Ureter (tissue), 1 donor: Measurements from ENCODE around the gene TICAM1. TPM values are rescaled to one million over a fixed set of nuclear protein-coding genes. Genes with fewer than 3 reads are reported as not detected.
"Not testable (repeated sequence)": the region's sequence is repeated elsewhere in the genome, so short reads cannot be mapped to it uniquely, and the experiment has no call there.

Source experiments
- DNase-seq: peaks from one replicate; pipeline ENCODE4 v3.0.0-alpha.2; 2020; ENCODE audit warnings: low spot score
- total RNA-seq: library from RNA; stranded (reverse); gene quantifications from one replicate; pipeline ENCODE4 v1.2.4, GENCODE V29; 2023
- donor health status: DM: yes; HTN: yes; CAD: no.

The TICAM1 gene
- total RNA-seq: 13.1 TPM

DNA sequence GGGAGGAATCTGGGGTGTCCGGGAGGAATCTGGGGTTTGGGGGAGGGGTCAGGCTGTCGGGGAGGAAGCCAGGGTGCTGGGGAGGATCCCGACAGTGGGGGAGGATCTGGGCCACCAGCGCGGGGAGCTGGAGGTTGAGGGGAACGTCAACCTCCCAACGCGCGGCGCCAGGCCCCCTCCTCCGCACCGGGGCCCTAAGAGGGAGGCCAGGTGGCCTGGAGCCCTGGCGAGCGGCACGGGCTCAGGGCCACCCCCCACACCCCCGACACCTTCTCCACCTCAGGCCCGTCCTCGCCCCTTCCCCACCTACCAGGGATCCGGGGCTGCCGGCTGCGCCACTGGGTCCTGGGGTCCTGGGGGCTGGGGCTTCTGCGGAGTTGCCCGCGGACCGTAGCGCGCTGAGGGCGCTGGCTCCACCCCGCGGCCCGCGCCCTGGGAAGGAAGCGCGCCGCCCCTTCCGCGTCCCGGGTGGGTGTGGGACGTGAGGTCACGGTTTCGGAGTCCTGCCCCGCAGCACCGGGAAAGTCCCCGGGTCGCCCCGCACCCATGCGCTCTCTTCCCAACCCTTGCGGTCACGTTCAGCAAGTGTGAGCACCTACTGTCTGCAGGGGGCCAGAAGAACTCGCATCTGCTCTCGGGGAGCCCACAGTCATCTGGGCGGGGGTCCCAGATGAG is at the start of gene TICAM1:
Gene TICAM1 (minus strand): TSS at position 409 of the 675 bp plus-strand sequence. CDS start 13,335 bp downstream, outside the sequence.
- peak; percentile 78 for DNase-seq

DNA sequence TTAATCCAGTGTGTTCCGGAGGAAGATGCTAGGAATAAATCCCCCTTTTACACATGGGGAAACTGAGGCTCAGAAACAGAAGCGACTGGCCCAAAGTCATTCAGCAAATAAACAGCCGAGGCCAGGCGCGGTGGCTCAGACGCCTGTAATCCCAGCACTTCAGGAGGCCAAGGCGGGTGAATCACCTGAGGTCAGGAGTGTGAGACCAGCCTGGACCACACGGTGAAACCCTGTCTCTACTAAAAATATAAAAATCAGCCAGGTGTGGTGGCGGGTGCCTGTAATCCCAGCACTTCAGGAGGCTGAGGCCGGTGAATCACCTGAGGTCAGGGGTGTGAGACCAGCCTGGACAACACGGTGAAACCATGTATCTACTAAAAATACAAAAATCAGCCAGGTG is 47.5 kb upstream of the TICAM1 start:
- DNase-seq: no peak

DNA sequence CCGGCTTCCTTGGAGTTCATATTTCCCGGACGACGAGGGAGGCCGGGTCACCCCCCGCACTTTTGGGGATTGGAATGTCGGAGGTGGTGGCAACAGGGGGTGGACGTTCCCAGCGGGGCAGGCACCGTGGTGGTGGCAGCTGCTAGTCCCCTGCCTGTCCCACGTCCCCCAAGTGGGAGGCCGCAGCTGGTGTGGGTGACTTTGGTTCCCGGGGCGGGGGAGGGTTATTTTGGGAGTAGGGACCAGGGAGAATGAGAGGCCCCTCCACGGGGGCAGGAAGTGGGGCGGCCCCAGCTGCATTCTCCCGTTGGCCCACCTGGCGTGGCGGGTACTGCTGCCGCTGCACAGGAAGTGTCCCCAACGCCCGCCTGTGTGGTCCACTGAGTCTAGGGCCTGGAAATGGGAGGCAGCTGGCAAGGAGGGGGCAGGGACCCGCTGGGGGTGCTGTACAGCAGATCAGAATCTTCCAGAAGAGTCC is 47.0 kb upstream of the TICAM1 start:
- no peak for DNase-seq

DNA sequence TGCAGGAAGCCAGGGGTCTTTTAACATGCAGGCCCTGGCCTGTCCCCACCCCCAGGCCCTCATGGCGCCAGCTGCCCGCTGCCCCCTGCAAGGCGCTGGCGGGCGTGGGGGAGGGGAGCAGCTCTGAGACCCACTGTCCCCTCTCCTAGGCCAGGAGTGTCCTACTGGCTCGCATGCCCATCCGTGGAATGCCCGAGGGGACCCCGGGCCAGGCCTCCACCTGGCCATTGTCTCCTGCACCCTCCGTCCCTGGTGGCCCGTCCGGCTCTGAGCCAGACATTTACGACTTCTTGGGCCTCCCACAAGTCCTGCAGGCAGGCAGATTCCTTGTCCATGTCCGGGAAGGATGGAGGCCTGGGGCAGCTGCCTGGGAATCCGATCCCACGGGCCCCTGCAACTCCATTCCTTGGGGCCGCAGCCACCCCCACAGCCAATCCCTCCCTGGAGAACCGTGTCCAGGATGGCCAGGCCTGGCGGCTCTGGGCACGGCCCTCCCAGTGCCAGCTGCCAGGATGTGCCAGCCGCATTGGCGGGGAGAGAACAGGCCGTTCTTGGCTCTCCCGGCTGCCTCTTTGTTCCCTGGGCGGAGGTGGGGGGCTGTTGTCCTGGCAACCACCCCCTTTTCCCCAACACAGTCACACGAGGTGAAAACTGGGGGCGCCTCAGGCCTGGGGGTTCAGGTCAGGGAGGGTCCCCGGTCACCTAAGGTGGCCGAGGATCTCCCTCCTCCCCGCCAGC is 46.4 kb upstream of the TICAM1 start:
- DNase-seq: peak; percentile 56

DNA sequence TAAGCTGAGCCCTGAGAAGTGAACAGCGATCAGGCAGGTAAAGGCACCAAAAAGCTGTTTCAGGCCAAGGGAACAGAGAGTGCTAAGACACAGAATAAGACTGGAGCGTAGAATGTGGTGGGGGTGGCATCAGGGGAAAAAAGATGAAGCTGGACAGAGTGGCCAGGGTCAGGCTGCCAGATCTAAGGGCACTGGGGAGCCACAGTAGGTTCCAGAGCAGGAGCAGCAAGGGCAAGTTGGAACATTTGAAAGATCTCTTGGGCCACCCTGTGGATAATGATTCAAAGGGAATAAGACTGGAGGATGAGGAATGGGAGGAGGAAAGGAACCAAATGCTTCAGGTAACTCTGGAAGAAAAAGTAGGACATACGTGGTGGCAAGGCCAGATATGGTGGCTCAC is 42.4 kb upstream of the TICAM1 start:
- no peak for DNase-seq

DNA sequence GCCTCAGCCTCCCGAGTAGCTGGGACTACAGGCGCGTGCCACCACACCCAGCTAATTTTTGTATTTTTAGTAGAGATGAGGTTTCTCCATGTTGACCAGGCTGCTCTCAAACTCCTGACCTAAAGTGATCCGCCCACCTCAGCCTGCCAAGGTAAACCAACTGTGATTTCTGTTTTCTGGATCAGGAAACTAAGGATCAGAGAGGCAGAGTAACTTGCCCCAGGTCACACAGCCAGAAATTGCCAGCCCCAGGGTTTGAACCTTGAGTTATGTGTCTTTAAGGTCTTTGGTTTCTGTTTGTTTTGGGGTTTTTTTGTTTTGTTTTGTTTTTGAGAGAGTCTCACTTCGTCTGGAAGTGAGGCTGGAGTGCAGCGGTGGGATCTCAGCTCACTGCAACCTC is 40.2 kb upstream of the TICAM1 start:
- DNase-seq: no peak

DNA sequence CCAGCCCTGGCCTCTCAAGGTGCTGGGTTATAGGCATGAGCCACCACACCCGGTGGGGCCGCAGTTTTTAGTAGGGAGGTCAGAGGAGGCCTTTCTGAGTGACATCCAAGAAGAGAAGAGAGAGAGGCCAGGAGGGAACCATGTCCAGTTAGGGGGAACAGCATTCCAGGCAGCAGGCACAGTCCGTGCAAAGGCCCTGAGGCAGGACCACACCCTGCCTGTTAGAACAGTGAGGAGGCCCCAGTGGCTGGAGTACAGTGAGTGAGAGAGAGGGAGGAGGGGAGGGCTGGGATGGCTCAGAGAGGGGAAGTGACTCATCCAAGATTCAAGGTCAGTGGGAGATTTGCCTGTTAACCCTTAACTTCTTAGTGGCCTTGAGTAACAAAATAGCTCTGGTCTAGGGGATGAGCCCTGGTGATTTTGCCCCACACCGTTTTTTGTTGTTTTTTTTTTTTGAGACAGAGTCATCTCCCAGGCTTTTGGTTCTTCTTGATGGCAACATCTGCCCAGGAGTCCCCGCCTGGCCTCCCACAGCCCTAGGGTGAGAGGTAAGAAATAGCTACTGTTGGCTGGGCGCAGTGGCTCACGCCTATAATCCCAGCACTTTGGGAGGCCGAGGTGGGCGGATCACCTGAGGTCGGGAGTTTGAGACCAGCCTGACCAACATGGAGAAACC is 38.7 kb upstream of the TICAM1 start:
- peak; percentile 50 for DNase-seq

DNA sequence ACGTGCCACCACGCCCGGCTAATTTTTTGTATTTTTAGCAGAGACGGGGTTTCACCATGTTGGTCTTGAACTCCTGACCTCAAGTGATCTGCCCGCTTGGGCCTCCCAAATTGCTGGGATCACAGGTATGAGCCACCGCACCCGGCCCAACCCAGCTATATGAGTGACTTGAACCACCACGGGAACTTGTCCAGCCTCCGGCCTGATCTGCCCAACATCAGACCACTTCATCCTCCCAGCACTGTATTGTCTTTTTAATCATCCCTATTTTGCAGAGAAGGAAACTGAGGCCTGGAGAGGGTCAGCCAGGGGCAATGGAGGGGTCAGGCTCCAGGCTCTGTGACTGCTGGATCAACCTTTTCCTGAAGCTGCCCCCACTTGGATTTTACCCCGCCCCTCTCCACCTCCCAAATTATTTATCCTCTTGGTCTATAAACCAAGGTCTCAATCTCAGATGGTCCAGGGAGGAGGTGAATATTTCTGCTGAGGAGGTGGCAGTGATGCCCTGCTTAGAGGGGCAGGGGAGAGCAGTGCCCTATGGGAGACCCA is 36.8 kb upstream of the TICAM1 start:
- DNase-seq: no peak

DNA sequence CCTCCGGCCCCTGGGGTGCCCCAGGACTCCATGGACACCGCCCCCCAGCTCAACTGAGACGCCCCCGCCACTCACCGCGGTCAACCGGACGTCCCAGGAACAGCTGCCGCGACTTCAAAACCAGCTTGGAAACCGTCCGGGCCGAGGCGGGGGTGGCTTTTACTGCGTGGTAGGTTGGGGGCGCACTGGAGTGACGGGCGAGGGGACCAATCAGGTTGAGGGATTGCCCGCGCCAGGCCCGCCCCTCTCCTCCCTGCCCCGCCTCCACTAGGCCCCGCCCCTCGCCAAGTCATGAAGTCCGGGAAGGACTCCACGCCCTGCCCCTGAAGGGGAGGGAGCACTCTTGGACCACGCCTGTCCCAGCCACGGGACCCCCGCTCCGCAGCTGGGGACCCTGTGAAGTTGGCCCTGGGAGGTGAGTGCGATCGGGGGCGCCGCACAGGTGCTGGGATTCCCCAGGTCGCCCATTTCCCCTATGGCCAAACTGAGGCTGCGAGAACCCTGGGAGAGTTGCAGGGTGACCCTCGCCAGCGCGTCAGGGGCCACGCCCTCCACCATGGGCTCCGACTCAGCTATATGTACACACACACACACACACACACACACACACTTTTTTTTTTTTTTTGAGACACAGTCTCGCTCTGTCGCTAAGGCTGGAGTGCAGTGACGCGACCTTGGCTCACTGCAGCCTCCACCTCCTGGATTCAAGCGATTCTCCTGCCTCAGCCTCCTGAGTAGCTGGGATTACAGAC is 36.2 kb upstream of the TICAM1 start, which contains the start of gene PLIN3:
Gene PLIN3 (minus strand): TSS at position 134 of the 752 bp plus-strand sequence. CDS start 6,273 bp downstream, outside the sequence.
- peak; percentile 98 for DNase-seq

DNA sequence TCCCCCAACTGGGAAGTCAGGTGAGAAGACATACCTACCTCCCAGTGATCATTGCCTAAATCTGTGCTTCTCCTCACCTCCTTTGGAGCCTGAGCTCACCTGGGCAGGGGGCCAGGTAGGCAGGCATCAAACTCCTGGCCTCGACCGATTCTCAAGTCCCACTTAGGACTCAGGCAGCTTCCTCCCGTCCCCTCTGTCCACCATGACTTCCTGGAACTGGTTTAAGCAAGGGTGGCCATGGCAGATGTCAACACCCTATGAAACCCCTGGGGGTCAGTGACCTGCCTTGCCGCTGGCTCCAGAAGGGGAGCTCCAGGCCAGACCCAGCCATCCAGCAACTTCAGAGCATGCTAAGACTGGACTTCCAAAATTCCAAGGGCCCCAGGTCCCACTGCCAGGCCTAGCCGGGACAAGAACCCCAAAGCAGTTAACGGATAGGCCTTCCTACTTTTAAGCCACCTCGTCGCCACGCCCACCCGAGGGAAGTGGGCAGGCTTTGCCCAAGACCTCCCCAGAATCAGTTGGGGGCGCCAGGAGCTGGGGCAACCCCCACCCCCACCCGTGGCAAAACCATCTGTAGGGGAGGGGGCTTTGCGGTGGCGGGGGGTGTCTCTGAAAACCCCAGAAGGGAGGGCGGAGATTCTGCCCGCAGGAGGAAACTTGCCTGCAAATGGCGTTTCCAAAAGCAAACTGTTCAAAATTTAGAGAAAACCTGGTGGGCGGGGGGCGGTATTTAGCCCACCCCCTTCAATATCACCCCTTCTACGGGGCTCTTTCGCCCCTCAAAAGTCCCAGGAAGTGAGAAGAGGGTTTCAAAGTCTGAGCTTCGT is 35.3 kb upstream of the TICAM1 start:
- DNase-seq: peak; percentile 66

DNA sequence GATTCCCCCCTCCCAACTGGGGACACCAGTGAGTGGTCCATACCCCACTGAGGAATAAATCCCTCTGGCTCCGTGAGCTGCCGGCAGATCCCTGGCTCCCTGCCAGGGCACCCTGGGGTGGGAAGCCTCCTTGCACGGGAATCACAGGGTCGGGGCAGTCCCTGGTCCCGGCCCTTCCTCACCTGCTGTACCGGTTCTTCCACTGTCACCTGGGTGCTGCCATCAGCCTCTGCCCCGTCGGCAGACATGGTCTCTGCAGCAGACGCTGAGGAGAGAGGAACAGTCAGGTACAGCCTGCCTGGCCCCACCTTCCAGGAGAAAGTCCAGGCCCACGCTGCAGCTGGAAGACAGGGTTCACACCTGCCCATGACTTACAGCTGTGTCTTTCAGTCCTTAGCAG is 29.6 kb upstream of the TICAM1 start:
- peak; percentile 67 for DNase-seq

DNA sequence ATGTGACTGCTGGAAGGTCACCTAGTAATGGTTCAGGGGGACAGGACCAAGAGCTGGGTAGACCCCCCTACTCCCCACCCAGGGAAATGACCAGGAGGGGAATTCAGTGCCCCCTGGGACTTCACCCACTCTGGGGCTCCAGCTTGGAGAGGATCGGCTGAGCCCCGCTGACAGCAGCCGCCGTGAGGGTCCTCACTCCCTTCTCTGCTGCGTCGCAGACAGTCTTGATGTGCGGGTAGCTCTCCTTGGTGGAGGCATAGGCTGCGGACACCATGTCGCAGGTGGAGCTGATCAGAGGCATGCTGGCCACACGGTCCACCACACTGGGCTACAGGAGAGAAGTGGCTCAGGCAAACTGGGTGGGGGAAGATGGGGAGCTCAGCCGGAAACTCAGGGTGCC is 28.2 kb upstream of the TICAM1 start:
- DNase-seq: no peak

DNA sequence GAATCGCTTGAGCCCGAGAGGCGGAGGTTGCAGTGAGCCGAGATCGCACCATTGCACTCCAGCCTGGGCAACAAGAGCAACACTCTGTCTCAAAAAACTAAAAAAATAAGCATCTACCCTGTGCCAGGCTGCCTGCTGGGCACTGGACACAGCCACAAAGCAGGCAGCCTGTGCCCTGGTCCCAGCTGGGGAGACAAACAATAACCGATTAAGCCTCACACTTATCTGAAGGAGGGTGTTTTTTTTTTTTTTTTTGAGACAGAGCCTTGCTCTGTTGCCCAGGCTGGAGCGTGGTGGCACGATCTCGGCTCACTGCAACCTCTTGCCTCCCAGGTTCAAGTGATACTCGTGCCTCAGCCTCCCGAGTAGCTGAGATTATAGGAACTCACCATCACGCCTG is 25.0 kb upstream of the TICAM1 start:
- not testable (repeated sequence) for DNase-seq

DNA sequence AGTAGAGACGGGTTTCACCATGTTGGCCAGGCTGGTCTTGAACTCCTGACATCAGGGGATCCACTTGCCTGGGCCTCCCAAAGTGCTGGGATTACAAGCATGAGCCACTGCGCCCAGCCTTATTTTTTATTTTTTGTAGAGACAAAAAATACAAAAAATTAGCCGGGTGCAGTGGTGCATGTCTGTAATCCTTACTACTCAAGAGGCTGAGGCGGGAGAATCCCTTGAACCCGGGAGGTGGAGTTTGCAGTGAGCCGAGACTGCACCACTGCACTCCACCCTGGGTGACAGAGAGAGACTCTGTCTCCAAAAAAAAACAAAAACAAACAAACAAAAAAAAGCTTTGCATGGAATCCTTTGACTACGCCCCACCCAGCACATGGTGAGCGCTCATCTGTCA is 22.0 kb upstream of the TICAM1 start:
- DNase-seq: not testable (repeated sequence)

DNA sequence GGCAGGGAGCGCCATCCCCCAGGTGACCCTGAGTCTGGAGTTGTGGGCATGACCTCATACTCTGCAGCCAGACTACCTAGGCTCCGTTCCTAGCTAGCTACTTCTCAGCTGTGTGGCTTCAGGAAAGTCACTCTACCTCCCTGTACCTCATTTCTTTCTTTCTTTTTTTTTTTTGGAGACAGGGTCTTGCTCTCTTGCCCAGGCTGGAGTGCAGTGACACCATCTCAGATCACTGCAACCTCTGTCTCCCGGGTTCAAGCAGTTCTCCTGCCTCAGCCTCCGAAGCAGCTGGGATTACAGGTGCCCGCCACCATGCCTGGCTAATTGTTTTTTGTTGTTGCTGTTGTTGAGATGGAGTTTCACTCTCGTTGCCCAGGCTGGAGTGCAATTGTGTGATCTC is 21.0 kb upstream of the TICAM1 start:
- no peak for DNase-seq

DNA sequence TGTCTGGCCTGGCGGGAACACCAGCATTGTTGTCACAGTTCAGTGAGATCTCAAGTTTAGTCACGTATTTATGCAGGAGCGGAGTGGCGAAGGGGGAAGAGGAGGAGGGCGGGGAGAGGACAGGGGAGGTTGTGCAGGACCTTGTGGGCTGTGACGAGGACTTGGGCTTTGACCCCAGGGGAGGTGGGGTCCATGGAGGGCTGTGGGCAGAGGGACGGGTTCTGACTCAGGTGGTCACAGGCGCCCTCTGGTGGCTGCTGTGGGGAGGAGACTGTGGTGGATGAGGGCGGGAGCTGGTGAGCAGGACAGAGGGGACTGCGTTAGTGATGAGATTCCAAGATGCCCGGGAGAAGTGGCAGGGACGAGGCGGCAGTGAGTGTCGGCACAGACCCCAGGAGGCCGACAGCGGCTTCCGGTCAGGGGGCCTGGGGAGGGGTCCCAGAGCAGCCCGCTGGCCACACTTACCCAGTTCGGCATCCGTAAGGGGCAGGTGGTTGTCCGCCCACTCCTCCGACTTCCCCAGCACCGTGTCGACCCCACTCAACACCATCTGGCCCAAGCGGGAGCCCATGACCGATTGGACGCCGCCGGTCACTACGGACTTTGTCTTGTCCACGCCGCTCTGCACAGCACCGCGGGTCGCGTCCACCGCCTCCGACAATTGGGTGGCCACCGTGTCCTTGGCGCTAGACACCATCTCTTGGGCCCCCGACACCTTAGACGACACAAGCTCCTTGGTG is 20.2 kb upstream of the TICAM1 start:
- peak; percentile 73 for DNase-seq

DNA sequence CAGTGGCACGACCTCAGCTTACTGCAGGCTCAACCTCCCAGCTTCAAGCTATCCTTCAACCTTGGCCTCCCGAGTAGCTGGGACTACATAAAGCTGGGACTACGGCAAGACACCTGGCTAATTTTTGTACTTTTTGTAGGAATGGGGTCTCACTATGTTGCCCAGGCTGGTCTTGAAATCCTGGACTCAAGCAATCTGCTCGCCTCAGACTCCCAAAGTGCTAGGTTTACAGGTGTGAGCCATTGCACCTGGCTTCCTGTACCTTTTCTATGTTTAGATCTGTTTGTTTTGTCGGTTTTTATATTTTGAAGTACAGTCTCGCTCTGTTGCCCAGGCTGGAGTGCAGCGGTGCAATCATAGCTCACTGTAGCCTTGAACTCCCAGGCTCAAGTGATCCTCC is 17.5 kb upstream of the TICAM1 start:
- DNase-seq: no peak

DNA sequence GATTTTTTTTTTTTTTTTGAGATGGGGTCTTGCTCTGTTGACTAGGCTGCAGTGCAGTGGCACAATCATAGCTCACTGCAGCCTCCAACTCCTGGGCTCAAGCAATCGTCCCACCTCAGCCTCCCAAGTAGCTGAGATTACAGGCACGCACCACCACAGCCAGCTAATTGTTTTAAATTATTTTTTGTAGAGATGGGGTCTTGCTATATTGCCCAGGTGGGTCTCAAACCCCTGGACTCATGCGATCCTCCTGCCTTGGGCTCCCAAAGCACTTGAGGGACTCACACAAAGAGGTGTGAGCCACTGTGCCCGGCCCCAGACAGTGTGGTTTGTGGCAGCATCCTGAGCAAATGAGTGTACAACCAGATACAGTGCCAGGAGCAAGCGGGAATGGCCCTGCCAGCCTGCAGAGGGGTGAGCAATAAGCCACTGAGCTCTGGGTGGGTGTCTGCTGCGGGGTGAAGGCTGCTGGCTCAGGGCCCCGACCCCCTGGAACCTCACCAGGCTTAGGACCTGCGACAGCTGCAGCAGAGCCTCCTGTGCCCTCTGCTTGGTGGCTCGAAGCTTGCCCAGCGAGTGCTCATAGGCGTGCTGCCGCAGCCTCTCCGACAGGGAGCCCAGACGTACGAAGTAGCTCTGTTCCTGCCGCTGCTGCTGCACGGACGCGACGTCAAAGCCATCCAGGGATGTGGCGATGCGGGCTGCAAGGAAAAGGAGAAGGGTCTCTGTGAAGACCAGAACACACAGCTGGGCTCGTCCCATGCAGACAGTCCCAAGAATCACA is 15.9 kb upstream of the TICAM1 start:
- no peak for DNase-seq

DNA sequence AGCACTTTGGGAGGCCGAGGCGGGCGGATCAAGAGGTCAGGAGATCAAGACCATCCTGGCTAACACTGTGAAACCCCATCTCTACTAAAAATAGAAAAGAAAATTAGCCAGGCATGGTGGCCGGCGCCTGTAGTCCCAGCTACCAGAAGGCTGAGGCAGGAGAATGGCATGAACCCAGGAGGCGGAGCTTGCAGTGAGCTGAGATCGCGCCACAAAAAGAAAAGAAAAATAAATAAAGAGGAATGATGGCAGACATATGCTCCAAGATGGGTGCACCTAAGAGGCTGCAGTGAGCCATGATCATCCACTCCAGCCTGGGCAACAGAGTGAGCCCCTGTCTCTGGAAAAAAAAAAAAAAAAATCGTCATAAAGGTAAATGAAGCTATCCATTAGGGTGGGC is 14.5 kb upstream of the TICAM1 start:
- not testable (repeated sequence) for DNase-seq
